ENCODE data around the gene MUC3A.
A peak's percentile ranks its signal among the peaks of the same experiment; 100 is the strongest.

MUC3A gene

DNA sequence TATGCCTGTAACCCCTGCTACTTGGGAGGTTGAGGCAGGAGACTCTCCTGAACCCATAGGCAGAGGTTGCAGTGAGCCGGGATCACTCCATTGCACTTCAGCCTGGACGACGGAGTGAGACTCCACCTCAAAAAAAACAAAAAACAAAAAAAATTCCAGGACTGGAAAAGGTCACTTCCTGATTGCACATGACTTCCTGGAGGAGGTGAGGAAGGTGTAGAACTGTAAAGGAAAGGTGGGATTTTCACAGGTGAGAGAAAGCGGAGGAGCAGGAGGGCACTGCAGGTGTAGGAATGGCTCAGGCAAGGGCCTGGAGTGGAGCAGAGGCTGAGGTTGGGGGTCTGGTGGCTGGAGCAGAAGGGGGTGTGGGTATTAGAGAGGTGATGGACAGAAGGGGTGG is 3.2 kb upstream of the MUC3A start:
- DNase-seq (ENCODE audit: low read depth): no peak

- no peak for DNase-seq (ENCODE audit: low read depth)
Measured at GRCh38 chr7:100946766-100947365, 2.5 kb upstream of the MUC3A start.

- DNase-seq (ENCODE audit: low read depth): no peak
Measured at GRCh38 chr7:100947792-100948191, 1.5 kb upstream of the MUC3A start.

DNA sequence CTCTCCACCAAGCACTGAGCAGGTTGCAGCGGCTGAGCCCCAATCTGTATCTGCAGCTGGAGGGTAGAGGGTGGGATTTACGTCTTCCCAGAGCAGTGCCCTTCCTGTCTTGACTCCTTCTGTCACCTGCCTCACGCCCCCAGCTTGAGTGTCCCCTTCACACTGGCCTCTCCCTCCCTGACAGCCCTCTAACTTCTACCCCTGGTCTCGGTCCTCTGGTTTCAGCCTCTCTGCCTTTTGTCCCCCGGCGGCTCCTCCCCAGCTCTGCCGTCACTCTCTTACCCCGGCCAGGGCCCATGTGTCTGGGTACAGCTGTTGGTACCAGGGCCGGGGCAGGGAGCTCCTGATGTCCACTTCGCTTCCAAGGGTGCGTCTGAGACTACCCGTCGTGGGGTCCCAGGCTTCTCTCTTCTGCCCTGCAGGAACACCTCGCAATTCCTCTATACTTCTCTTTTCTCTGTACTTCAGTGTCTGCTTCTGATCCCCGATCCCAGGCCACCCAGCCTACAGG is 654 bp downstream of the MUC3A start:
- DNase-seq (ENCODE audit: low read depth): no peak

DNA sequence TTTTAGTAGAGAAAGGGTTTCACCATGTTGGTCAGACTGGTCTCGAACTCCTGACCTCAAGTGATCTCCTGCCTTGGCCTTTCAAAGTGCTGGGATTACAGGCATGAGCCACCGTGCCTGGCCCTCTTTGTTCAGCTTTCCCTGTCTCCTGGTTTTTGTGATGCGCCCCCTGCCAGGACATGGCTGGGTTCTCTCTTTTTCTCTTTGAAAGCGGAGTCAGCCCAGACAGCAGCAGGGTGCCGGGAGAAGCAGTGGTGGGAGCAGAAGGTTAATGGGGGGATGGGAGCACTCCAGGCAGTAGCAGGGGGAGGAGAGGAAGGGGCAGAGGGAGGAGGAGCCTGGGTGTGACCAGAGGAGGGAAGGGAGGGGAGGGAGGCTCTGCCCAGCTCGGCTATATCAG is 1.8 kb downstream of the MUC3A start:
- no peak for DNase-seq (ENCODE audit: low read depth)

DNA sequence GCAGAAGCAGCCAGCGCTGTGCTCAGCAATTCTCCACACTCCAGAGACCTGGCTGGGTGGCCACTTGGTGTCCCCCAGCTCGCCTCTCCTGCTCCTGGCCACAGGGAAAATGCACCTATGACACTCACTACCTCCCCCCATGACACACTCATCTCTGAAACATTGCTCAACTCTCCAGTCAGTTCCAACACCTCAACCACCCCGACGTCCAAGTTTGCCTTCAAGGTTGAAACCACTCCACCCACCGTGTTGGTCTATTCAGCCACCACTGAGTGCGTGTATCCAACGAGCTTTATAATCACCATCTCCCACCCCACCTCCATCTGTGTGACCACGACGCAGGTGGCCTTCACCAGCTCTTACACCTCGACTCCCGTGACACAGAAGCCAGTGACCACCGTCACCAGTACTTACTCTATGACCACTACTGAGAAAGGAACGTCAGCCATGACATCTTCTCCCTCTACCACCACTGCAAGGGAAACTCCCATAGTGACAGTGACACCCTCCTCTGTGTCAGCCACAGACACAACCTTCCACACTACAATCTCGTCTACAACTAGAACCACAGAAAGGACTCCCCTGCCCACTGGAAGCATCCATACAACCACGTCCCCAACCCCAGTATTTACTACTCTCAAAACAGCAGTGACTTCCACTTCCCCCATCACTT is 2.7 kb downstream of the MUC3A start:
- no peak for DNase-seq (ENCODE audit: low read depth)

- DNase-seq (ENCODE audit: low read depth): no peak
Measured at GRCh38 chr7:100952641-100953040, 3.3 kb downstream of the MUC3A start.

GRCh38 chr7:100957832-100958421 is 8.6 kb downstream of the MUC3A start:
- no peak for DNase-seq (ENCODE audit: low read depth)

- no peak for DNase-seq (ENCODE audit: low read depth)
Measured at GRCh38 chr7:100959894-100960293, 10.6 kb downstream of the MUC3A start.

DNA sequence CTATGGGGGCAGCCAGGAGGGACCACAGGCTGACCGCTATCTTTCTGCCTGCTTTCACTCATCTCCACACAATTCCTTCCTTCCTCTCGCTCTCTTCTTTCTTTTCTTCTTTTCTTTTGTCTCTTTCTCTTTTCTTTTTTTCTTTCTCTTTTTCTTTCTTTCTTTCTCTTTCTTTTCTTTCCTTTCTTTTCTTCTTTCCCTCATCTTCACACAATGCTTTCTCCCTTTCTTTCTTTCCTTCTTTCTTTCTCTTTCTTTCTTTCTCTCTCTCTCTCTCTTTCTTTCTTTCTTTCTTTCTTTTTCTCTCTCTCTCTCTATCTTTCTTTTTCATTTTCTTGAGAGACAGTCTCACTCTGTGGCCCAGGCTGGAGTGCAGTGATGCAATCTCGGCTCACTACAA is 13.2 kb downstream of the MUC3A start:
- no peak for DNase-seq (ENCODE audit: low read depth)

DNA sequence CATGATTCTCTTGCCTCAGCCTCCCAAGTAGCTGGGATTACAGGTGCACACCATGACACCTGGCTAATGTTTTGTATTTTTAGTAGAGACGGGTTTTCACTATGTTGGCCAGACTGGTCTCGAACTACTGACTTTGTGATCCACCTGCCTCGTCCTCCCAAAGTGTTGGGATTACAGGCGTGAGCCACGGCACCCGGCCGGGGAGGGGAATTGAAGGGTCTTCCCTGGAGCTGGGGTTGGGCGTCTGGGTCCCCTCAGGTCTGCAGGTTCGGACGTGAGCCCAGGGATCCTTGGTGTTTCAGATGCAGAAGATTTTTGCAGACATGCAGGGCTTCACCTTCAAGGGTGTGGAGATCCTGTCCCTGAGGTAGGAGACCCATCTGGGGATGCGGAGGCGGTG is 14.1 kb downstream of the MUC3A start:
- DNase-seq (ENCODE audit: low read depth): no peak

DNA sequence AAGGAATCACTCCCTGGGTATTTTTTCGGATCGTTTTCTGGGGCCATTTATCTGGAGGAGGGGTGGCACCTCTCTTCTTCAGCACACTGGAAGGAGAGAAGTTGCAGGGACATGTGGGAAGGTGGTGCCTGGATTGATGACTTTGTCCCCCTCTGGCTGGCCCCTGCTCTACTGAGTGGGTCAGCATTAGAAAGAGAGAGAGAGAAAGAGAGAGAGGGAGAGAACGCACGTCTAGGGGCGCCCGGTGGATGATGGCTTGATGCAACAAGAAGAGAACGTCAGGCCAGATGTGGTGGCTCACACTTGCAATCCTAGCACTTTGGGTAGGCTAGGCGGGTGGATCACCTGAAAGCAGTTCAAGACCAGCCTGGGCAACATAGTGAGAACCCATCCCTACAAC is 14.5 kb downstream of the MUC3A start:
- DNase-seq (ENCODE audit: low read depth): no peak

DNA sequence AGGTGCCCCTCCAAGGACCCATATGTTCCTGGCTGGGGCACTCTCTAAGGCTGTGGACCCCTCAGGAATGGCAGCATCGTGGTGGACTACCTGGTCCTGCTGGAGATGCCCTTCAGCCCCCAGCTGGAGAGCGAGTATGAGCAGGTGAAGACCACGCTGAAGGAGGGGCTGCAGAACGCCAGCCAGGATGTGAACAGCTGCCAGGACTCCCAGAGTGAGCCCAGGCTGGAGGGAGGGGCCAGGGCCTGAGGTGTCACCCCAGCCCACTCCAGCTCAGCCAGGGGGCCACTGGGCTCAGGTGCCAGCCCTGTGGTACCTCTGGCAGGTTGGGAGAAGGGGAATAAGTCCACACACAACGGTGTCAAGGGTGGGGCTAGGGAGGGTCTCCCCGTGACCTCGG is 15.3 kb downstream of the MUC3A start:
- DNase-seq (ENCODE audit: low read depth): no peak

GRCh38 chr7:100965045-100965722 is 15.8 kb downstream of the MUC3A start:
- DNase-seq (ENCODE audit: low read depth): no peak

DNA sequence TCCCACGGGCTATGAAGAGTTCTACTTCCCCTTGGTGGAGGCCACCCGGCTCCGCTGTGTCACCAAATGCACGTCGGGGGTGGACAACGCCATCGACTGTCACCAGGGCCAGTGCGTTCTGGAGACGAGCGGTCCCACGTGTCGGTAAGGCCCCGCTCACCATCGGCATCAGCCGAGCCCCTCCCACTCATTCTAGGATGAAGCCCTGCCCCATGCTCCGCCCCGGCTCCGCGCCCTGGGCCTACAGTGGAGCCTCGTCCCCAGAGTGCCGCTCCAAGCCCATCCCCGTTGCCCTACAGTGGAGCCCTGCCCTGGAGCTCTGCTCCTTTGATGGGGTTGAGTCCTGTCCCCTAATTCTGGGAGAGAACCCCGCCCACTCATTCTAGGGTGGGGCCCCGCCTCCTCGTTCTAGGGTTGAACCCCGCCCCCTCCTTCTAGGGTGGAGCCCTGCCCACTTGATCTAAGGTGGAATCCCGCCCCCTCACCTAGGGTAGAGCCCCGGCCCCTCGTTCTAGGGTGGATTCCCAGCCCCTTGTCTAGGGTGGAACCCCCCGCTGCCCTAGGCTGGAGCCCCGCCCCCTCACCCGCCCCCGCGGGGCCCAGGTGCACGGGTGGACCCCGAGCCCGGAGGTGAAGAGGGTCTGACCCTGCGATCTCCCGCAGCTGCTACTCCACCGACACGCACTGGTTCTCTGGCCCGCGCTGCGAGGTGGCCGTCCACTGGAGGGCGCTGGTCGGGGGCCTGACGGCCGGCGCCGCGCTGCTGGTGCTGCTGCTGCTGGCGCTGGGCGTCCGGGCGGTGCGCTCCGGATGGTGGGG is 16.6 kb downstream of the MUC3A start:
- DNase-seq (ENCODE audit: low read depth): peak; percentile 41

- no peak for DNase-seq (ENCODE audit: low read depth)
Measured at GRCh38 chr7:100966542-100967291, 17.4 kb downstream of the MUC3A start.

DNA sequence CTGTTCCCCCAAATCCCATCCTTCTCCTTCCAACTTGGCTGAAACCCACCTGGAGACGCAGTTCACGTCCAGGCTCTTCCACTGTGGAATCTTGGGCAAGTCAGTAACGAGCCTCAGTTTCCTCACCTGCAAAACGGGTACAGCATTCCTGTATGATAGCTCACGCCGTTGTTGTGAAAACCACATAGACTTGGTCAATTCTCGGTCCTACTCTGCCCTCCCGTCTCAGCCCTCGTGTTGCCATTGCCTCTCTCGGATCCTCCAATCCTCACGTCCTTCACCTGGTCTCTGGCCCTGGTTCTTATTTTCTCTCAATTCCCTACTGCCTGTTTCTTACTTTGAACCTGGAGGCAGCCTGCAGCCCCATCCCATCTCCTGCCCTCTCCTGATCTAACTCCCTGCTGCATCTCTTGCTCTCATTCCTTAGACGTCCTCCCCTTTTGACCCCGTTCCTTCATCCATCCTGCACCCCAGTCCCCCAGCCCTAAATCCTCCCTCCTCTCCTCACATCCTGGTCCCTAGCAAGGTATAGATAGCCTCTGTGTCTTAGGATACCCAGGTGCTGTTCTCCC is 18.0 kb downstream of the MUC3A start:
- DNase-seq (ENCODE audit: low read depth): no peak

GRCh38 chr7:100968031-100968430 is 18.7 kb downstream of the MUC3A start:
- DNase-seq (ENCODE audit: low read depth): no peak

GRCh38 chr7:100968650-100969049 is 19.3 kb downstream of the MUC3A start:
- DNase-seq (ENCODE audit: low read depth): no peak

- no peak for DNase-seq (ENCODE audit: low read depth)
Measured at GRCh38 chr7:100969066-100969615, 19.8 kb downstream of the MUC3A start, which contains the start of gene MUC12. Gene MUC12 (plus strand): TSS chr7:100969565. CDS start chr7:100969623, 58 bp downstream.
